IMR-90 (cell line): ENCODE results near the gene PARP6. TPM values are rescaled to one million over a fixed set of nuclear protein-coding genes. Genes with fewer than 3 reads are reported as not detected.

Source experiments
- MAFK ChIP-seq: IDR thresholded peaks from 2 replicates; pipeline ENCODE4 v1.6.1; 2012; ENCODE audit warnings: low read depth, low read length, improper control_type of control experiment
- MAZ ChIP-seq: IDR thresholded peaks from 2 replicates; pipeline ENCODE4 v1.6.1; 2012; ENCODE audit warnings: low read depth, mild to moderate bottlenecking, low read length, improper control_type of control experiment, moderate library complexity, borderline replicate concordance
- polyA plus RNA-seq, 3 experiments: library from polyadenylated mRNA; depleted of rRNA; stranded (reverse); fragments of >200 nt; gene quantifications; 2 replicates each; pipeline ENCODE4 v1.2.3, GENCODE V29; 2012; ENCODE audit warnings: low replicate concordance in 1 of 3
- total RNA-seq: library from RNA; depleted of rRNA; stranded (reverse); fragments of >200 nt; gene quantifications from 2 replicates; pipeline ENCODE4 v1.2.3, GENCODE V29; 2012
- TF ChIP-seq, protein P1 (sequence below): fragments of 150-350 bp; IDR thresholded peaks from 2 replicates; pipeline ENCODE4 v1.6.1; 2016; ENCODE audit warnings: low read depth, mild to moderate bottlenecking, low read length, moderate library complexity, borderline replicate concordance

The PARP6 gene
- total and polyA plus RNA-seq, 2 of the 4 experiments (the other 2 are of a cell fraction) = 13.4 to 45.1 TPM

DNA sequence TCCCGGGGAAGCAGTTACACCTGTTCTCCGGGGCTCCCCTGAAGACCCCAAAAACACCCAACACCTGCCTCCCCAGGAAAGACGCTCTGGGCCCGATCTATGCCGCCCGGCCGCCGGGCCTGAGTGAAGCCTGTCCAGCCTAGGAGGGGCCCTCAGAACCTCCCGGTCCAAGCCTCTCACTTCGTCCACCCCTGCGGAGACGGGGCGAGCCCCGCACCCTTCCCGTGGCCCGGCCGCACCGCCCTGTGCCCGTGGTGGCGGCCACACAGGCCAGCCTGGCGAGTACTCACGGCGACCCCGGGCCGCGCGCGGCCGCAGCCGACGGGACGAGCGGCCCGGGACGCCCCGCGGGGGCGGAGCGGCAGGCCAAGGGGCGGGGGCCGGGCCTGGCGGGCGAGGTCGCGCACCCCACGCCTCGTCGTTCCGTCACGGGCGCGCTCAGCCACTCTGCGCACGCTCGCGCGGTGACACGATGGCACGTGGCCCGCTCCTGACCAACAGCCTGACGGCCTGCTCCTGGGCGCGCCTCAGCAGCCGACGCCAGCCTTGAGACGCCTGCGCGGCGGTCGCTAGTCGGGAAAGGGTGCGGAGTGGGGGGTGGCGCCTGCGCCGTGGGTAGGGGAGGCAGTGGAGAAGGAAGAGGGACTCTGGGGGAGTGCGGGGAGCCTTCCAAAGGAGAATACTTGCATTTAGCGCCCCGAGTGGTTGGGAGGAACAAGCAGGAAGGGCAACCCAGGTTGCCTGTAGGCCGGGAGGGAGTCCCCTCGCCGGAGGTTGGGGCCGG is at the start of gene PARP6 (continued):
- peak; percentile 60; the same call in 1 of the 2 replicates for TF ChIP-seq MAZ
- TF ChIP-seq MAFK = no peak
- TF ChIP-seq, protein P1, sequence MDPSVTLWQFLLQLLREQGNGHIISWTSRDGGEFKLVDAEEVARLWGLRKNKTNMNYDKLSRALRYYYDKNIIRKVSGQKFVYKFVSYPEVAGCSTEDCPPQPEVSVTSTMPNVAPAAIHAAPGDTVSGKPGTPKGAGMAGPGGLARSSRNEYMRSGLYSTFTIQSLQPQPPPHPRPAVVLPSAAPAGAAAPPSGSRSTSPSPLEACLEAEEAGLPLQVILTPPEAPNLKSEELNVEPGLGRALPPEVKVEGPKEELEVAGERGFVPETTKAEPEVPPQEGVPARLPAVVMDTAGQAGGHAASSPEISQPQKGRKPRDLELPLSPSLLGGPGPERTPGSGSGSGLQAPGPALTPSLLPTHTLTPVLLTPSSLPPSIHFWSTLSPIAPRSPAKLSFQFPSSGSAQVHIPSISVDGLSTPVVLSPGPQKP = no peak
